Frontal cortex (tissue), 4 donors: ENCODE measurements around the gene IFNAR1. TPM values are rescaled to one million over a fixed set of nuclear protein-coding genes. Genes with fewer than 3 reads are reported as not detected.

Experiments
- DNase-seq, 2 donors: peaks; one replicate each; pipeline ENCODE4 v3.0.0; 2012; ENCODE audit warnings: low spot score in 2 of 2
- FAIRE-seq: peaks from 2 replicates; lab custom pipeline; 2012; peaks lifted over from hg19 to GRCh38; lab: Jason Lieb, UNC
- total RNA-seq: library from RNA; depleted of rRNA; stranded (reverse); fragments of >200 nt; gene quantifications from one replicate; pipeline ENCODE4 v1.2.3, GENCODE V29; 2014
- donor health status: control.
- donor health status: control.
- donor health status: control.

Gene IFNAR1
- total RNA-seq, 1 donor from 2014 or later = 49.3 TPM

DNA sequence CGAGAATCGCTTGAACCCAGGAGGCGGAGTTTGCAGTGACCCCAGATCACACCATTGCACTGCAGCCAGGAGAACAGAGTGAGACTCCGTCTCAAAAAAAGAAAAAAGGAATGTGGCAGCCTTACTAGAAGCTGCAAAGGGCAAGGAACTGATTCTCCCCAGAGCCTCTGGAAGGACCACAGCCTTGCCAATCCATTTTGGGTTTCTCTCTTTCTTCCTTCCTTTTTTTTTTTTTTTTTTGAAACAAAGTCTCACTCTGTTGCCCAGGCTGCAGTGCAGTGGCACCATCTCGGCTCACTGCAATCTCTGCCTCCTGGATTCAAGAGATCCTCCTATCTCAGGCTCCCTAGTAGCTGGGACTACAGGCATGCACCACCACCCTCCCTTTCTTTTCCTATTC, 68.6 kb downstream of the IFNAR1 start:
- no peak for DNase-seq
- FAIRE-seq = no peak

DNA sequence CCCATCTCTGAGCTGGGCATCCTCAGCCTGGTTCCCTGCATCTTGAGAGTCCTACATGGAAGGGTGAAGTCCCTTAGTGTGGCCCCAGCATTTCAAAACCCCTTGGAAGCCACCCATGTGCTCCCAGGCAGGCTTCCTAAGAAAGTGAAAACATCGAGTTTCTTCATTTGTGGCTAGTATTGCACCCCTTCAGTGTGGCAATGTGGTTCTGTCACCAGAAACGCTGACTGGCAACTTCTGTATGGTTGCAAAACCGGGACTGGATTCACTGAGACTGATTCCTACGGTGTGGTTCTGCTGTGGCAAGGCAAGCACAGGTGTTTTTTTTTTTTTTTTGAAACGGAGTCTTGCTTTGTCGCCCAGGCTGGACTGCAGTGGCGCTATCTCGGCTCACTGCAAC, 69.5 kb downstream of the IFNAR1 start:
- DNase-seq = no peak
- FAIRE-seq = no peak

DNA sequence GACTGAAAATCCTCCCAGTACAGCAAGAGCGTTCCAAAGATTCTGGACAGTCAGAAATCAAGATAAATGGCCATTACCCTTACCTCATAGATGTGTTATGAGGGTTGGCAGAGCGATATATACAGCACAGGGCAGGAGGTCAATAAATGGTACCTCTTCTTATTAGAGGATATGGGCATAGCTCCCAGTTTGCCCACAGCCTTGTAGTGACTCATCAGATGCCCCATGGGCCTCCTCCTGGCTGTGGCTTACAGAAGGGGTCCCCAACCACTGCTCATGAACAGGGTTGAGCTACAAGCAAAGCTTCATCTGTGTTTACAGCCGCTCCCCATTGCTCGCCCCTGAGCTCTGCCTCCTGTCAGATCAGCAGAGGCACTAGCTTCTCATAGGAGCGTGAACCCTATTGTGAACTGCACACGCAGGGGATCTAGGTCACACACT, 71.1 kb downstream of the IFNAR1 start:
- FAIRE-seq = no peak
- DNase-seq = no peak

DNA sequence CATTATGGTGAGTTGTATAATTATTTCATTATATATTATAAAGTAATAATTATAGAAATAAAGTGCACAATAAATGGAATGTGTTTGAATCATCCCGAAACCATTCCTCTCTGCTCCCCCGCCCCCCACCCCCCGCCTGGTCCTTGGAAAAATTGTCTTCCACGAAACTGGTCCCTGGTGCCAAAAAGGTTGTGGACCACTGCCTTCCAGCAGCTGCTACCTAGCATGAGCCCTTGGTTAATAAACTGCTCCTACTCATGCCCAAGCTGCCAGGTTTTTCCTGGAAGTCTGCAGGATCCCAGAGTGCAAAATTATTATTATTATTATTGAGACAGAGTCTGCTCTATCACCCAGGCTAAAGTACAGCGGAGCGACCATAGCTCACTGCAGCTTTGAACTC, 71.7 kb downstream of the IFNAR1 start:
- FAIRE-seq = no peak
- DNase-seq = no peak

DNA sequence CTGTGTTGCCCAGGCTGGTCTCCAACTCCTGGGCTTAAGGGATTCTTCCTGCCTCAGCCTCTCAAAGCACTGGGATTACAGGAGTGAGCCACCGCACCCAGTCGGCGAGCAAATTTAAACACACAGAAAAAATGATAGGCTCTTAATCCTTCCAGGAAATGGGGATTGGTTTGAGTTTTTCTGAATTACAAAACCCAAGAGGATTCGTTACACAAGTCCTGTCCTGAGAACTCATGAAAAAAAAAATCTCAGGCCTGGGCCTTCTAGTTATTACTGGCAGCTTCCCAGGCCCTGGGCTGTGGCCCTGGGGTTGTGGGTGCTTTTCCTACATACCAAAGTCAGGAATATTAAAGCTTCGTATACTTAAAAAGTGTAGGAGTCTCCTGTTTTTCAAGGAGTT, 72.2 kb downstream of the IFNAR1 start:
- DNase-seq = no peak
- no peak for FAIRE-seq

DNA sequence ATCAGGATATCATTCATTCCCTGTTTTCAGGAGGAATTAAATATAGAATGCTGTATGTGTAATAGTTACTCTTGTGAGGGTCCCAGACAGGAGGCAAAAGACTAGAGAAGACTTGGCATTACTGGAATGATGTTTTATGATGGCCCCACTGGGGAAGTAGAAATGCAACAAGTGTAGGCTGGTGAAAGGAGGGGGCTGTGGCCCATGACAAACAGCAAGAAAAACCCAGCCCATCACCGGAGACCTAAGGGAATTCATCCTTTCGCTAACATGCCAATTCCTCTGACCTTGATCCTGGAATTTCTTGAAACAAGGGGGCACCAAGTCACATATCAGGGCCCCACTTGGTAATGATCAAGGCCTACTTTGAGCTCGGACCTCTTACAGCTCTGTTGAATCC, 72.9 kb downstream of the IFNAR1 start:
- no peak for FAIRE-seq
- no peak for DNase-seq

DNA sequence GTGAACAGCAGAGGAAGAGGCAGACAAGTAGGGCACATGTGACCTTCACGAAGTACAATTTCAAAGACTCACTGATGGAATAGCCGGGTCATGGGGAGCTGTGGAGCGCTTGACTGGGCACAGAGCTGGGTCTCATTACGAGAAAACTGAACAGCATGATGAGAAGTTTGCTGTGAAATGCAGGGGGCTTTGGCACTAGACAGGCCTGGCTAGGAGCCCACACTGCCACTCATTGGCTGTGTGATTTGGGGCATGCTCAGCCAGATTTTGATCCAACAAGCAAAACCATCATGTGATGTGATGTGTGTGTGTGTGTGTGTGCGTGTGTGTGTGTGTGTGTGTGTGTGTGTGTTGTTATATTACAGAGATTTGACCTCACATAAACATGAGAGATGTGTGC, 73.6 kb downstream of the IFNAR1 start:
- DNase-seq = no peak
- FAIRE-seq = no peak

DNA sequence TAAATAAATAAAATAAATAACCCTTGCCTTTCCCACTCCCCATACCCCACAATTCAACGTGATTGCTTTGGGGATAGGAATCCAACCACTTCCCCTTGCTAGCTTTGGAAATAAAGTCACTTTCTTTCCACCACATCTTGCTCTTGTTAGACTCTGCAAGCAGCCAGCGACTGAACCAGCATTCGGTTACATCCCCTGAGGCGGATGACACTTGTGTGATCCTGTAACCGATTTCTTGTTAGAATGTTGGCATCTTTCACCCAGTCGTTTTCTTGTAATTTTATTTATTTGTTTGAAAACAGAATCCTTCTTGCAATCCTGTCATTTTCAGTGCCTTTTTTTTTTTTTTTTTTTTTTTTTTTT, 76.8 kb downstream of the IFNAR1 start:
- no peak for DNase-seq
- FAIRE-seq = no peak

DNA sequence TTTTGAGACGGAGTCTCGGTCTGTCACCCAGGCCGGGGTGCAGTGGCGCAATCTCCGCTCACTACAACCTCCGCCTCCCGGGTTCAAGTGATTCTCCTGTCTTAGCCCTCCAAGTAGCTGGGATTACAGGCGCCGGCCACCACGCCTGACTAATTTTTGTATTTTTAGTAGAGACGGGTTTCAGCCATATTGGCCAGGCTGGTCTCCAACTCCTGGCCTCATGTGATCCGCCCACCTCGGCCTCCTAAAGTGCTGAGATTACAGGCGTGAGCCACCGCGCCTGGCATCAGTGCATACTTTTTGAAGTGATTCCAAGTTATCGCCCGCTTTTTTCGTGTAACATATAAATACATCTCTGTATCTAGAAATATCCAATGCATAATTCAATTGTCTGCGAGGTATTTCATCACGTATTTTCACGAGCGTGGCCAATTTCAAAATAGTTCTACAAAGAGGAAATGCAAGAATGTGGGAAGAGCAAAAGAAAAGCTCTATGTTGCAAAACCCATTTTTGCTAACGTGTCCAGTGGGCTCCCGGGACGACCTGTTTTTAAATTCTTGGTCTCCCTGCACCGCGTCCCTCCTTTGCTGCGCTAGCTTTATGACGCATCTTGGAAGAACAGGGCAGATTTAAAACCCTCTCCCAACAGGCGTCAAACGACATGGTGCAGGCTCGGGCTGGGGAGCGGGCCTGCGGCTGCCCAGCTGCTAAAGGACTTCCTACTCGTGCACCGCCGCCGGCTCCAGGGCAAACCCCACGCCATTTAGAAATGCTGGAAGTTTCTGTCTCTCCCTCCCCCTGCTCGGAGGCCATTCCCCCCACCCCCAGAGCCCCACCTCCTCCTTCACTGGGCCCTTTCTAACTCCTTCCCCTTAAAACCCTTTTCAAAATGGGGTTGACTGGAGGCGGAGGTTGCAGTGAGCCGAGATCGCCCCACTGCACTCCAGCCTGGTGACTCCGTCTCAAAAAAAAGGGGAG, 77.5 kb downstream of the IFNAR1 start:
- peak; percentile 41 to 60 for DNase-seq
- FAIRE-seq = no peak

DNA sequence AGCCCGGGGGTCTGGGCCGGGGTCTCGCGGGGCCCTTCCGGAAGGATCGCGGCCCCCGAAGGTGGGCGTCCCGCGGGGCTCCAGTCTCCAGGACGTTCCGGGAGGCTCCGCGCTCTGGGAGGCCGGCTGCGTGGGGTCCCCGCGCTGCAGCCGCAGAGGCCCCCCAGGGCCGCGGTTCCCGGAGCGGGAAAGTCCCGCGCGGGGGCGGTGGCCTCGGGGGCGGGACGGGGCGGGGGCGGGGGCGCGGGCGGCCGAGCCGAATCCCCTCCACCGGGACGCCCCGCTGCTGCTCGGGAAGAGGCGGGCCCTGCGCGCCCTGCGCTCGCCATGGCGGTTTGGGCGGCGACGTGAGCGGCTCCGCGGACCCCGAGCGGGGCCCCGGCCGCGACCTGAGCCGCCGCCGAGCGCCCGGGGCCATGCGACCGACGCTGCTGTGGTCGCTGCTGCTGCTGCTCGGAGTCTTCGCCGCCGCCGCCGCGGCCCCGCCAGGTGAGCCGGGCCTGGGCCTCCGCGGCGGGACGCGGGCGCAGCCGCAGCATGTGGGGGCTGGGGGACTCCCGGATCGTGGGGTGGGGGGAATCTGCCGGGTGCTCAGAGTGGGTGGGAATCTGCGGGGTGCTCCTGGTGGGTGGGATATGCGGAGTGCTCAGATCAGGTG, 78.5 kb downstream of the IFNAR1 start, which contains the start of gene IFNGR2:
Gene IFNGR2 (plus strand): TSS at position 286 of the 658 bp plus-strand sequence. CDS start 131 bp downstream, at position 417.
- FAIRE-seq (no peak), DNase-seq (peak; percentile 70 to 78)

DNA sequence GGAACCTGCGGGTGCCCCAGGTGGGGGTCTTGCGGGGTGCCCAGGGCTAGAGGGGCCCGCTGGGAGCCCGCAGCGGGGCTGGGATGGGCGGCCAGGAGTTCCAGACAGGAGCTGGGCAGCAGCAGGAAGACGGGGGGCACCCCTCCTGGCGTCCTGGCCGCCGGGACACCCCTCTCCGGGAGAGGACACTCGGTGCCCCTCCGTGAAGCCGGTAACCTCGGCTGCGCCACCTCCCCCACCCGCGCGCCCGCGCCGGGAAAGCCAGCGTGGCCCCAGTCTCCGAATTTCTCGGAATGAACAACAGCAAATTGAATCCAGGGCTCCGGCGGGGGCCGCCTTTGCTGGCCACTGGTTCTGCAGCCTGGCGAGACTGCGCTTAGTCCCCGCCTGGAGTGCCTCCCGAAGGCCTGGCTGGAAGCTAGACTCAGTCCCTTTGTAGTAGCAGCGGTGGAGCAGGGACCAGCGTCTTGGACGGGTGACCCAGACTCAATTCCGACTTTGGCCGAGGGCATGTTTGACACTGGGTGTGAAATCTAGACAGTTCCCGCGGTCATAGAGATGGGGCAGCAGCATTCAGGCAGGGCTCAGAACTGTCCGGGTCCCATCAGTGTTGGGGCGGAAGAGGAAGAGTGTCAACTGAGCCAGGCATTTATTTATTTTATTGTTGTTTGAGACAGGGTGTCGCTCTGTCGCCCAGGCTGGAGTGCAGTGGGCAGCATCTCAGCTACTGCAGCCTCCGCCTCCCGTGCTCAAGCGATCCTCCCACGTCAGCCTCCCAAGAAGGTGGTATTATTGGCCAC, 79.2 kb downstream of the IFNAR1 start:
- FAIRE-seq (no peak), DNase-seq (peak; percentile 45 to 51)

DNA sequence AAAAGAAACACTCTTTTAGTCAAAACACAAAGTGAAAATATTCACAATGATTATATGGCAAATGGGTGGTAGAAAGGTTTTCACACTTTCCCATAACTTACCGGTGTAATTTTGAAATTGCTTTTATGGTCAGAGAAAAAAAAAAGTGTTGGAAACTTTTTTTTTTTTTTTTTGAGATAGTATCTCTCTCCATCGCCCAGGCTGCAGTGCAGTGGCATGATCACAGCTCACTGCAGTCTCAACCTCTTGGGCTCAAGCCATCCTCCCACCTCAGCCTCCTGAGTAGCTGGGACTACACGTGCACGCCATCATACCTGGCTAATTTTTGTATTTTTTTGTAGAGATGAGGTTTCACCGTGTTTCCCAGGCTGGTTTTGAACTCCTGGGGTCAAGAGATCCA, 81.7 kb downstream of the IFNAR1 start:
- FAIRE-seq (no peak), DNase-seq (no peak)

Other genes starting within 250 kb of the IFNAR1 start
- gene IFNAR2, start 95.0 kb upstream of the IFNAR1 start, total RNA-seq = 15.1 TPM
- gene IL10RB, start 58.6 kb upstream of the IFNAR1 start, total RNA-seq = 12.2 TPM
- 60.3 TPM for gene IFNGR2, start 78.4 kb downstream of the IFNAR1 start, total RNA-seq
- 46.9 TPM for gene TMEM50B, start 155.0 kb downstream of the IFNAR1 start, total RNA-seq
- 6.5 TPM for gene DNAJC28, start 166.7 kb downstream of the IFNAR1 start, total RNA-seq
- gene GART, start 217.1 kb downstream of the IFNAR1 start, total RNA-seq = 83.2 TPM
- gene SON, start 218.1 kb downstream of the IFNAR1 start, total RNA-seq = 95.0 TPM